Adrenal gland (tissue), 12 donors: ENCODE data around the gene PRKAR1A. TPM values are rescaled to one million over a fixed set of nuclear protein-coding genes. Genes with fewer than 3 reads are reported as not detected.

Experiments
- DNase-seq, 7 donors: peaks; one replicate each; pipeline ENCODE4 v3.0.0-alpha.2; 2019 to 2020
- H3K27ac ChIP-seq, 5 donors: fragments of 200-600 bp; sonication (generic) in 4 of 5; 1 replicate in 3 of 5; 2 replicates in 2 of 5; pipeline versions ENCODE4 v1.5.1 to v1.8.0; 2016 to 2020; ENCODE audit warnings: mild to moderate bottlenecking in 1 of 5
- H3K27me3 ChIP-seq: fragments of 200-600 bp; 2 replicates; pipeline ENCODE4 v1.8.0; 2021
- H3K36me3 ChIP-seq, 2 donors: fragments of 200-600 bp; replicated peaks in 1 of 2; 1 replicate in 1 of 2; 2 replicates in 1 of 2; pipeline versions ENCODE4 v1.5.1 to v1.8.0; 2018 to 2022
- H3K4me1 ChIP-seq, 2 donors: fragments of 200-600 bp; replicated peaks in 1 of 2; 1 replicate in 1 of 2; 2 replicates in 1 of 2; pipeline versions ENCODE4 v1.5.1 to v1.8.0; 2018 to 2021
- H3K4me3 ChIP-seq, 4 donors: fragments of 200-600 bp; sonication (generic) in 3 of 4; one replicate each; pipeline ENCODE4 v1.5.1; 2016 to 2018
- H3K9me3 ChIP-seq, 3 donors: fragments of 200-600 bp; sonication (generic) in 1 of 3; replicated peaks in 1 of 3; 1 replicate in 2 of 3; 2 replicates in 1 of 3; pipeline versions ENCODE4 v1.5.1 to v1.8.0; 2016 to 2021
- CTCF ChIP-seq, 6 experiments: fragments of 450-650 bp in 4 of 6; fragments of 200-600 bp in 2 of 6; sonication (generic) in 1 of 6; IDR thresholded peaks; 1 replicate in 5 of 6; 2 replicates in 1 of 6; pipeline versions ENCODE4 v1.5.1 to v1.8.0; 2016 to 2021; ENCODE audit warnings: antibody characterized with exemption in 6 of 6, mild to moderate bottlenecking in 2 of 6, moderate library complexity in 1 of 6
- POLR2A ChIP-seq, 2 donors: fragments of 450-650 bp; IDR thresholded peaks; one replicate each; pipeline ENCODE4 v1.6.1; 2017; ENCODE audit warnings: antibody characterized with exemption in 2 of 2, mild to moderate bottlenecking in 2 of 2, moderate library complexity in 1 of 2
- WGBS, 4 donors: extraction: QIAGEN DNeasy Blood & Tissue Kit in 2 of 4; methylation state at CpG; one replicate each; pipeline versions ENCODE4 v1.1.5 to v1.1.7; 2013 to 2017; 5-methylcytosine and 5-hydroxymethylcytosine counted together
- intact Hi-C, 2 donors: fragments of 100-400 bp; cut with DNase I; formaldehyde crosslinking; loops; one replicate each; pipeline versions ENCODE4 v1.14.1 to v1.15.0; 2022 to 2023
- polyA plus RNA-seq, 3 donors: library from polyadenylated mRNA; stranded (reverse); fragments of 200-250 nt in 2 of 3; fragments of 350-450 nt in 1 of 3; fragmentation: Illumina TruSeq in 1 of 3; extraction: RNeasy Lipid Tissue Mini Kit (QIAGEN cat#74804) in 1 of 3; gene quantifications; one replicate each; pipeline ENCODE4 v1.2.3, GENCODE V29; 2013 to 2014
- total RNA-seq, 9 donors: library from RNA; depleted of rRNA in 4 of 9; stranded (reverse); fragments of >200 nt in 4 of 9; fragments of 120-200 nt in 1 of 9; fragmentation: NEBNext Ultra II Directional in 1 of 9; extraction: Animal tissue kit (Norgen Biotek cat#: 25700) in 1 of 9; gene quantifications; one replicate each; pipeline versions ENCODE4 v1.1.0 to v1.2.4, GENCODE V29; 2013 to 2023
- donor health status: healthy with polysubstance abuse.
- donor health status: Bipolar disorder and iron deficiency.
- donor health status: DM: yes; HTN: yes; CAD: no.
- donor health status: DM: no; HTN: no; CAD: no.
- donor health status: DM: no; HTN: no; CAD: no.
- donor health status: DM: yes; HTN: yes; CAD: no.

The PRKAR1A gene
- total and polyA plus RNA-seq, 12 donors: 56.3 to 585 (median 388) TPM

GRCh38 chr17:68584581-68585303 lies 72.5 kb downstream of the PRKAR1A start:
- DNase-seq: no peak
- intact Hi-C loops: no loop called here
- Histone ChIP-seq H3K27ac (no peak overlapping the region), H3K27me3 (no peaks in the 10 kb centered on the region), H3K9me3 (no peaks in the 10 kb centered on the region), H3K4me3 (no peak overlapping the region), H3K36me3 (no peaks in the 10 kb centered on the region), H3K4me1 (no peaks in the 10 kb centered on the region)
- TF ChIP-seq POLR2A (IDR thresholded peaks at IDR 0.05): no peak
- no peak for TF ChIP-seq CTCF (IDR thresholded peaks at IDR 0.05)
- whole genome bisulfite sequencing, 4 donors: 63 to 74% (median 71%) methylated on average over 5 of the region's 5 CpGs

- intact Hi-C loops: no loop called here
- Histone ChIP-seq H3K4me3 (no peak overlapping the region), H3K27ac (no peak overlapping the region), H3K4me1 (no peaks in the 10 kb centered on the region), H3K9me3 (no peaks in the 10 kb centered on the region), H3K36me3 (no peaks in the 10 kb centered on the region), H3K27me3 (no peaks in the 10 kb centered on the region)
- TF ChIP-seq POLR2A (IDR thresholded peaks at IDR 0.05) (no peak), CTCF (IDR thresholded peaks at IDR 0.05) (no peak)
- no peak for DNase-seq
- 65 to 94% (median 71%) methylated on average over 2 to 4 of the region's 4 CpGs for WGBS, 4 donors
These were observed 73.4 kb downstream of the PRKAR1A start for GRCh38 chr17:68585643-68586042.

GRCh38 chr17:68587026-68587425 lies 74.8 kb downstream of the PRKAR1A start:
- no peak overlapping the region for H3K27ac ChIP-seq
- intact Hi-C loops: no loop called here
- no peaks in the 10 kb centered on the region for H3K27me3 ChIP-seq
- no peaks in the 10 kb centered on the region for H3K36me3 ChIP-seq
- no peak for TF ChIP-seq POLR2A (IDR thresholded peaks at IDR 0.05)
- TF ChIP-seq CTCF (IDR thresholded peaks at IDR 0.05): no peak
- no peak for DNase-seq
- peaks cover 0 to under 1% of the 10 kb centered on the region in 2 donors for H3K4me1 ChIP-seq
- WGBS, 4 donors: 89 to 93% (median 91%) methylated on average over 5 of the region's 5 CpGs
- no peaks in the 10 kb centered on the region for H3K9me3 ChIP-seq
- no peak overlapping the region for H3K4me3 ChIP-seq

GRCh38 chr17:68587847-68588246 lies 75.6 kb downstream of the PRKAR1A start:
- DNase-seq: no peak
- Histone ChIP-seq H3K4me1 (peaks cover 0 to 9% of the 10 kb centered on the region in 2 donors), H3K9me3 (no peaks in the 10 kb centered on the region), H3K4me3 (no peak overlapping the region), H3K27me3 (no peaks in the 10 kb centered on the region), H3K27ac (no peak overlapping the region), H3K36me3 (no peaks in the 10 kb centered on the region)
- WGBS, 4 donors: 84 to 93% (median 88%) methylated on average over 2 of the region's 2 CpGs
- TF ChIP-seq CTCF (IDR thresholded peaks at IDR 0.05) (no peak), POLR2A (IDR thresholded peaks at IDR 0.05) (no peak)
- intact Hi-C loops: no loop called here
